Cardiac muscle cell (in vitro differentiated cells and primary cell): ENCODE data around the gene GIGYF2. TPM values are rescaled to one million over a fixed set of nuclear protein-coding genes. Genes with fewer than 3 reads are reported as not detected.

Experiments
- DNase-seq, 2 donors: peaks; one replicate each; pipeline versions ENCODE4 v3.0.0 to v3.0.0-alpha.2; 2010 to 2017; ENCODE audit warnings: low read depth in 1 of 2, low spot score in 1 of 2
- H3K27ac ChIP-seq: fragments of 200-600 bp; sonication (generic); 2 replicates; pipeline ENCODE4 v1.5.1; 2016
- H3K27me3 ChIP-seq: fragments of 200-600 bp; sonication (generic); 2 replicates; pipeline ENCODE4 v1.6.0; 2016; ENCODE audit warnings: control low read depth
- H3K36me3 ChIP-seq: fragments of 200-600 bp; sonication (generic); 2 replicates; pipeline ENCODE4 v1.5.1; 2016; ENCODE audit warnings: control low read depth
- H3K4me1 ChIP-seq: fragments of 200-600 bp; sonication (generic); 2 replicates; pipeline ENCODE4 v1.8.1; 2017; ENCODE audit warnings: low read depth, mild to moderate bottlenecking, mixed run types
- H3K4me3 ChIP-seq: fragments of 200-600 bp; sonication (generic); 2 replicates; pipeline ENCODE4 v1.5.1; 2016; ENCODE audit warnings: mild to moderate bottlenecking
- H3K9me3 ChIP-seq: fragments of 200-600 bp; sonication (generic); 2 replicates; pipeline ENCODE4 v1.5.1; 2017; ENCODE audit warnings: low read depth, mild to moderate bottlenecking, control low read depth
- polyA plus RNA-seq: library from polyadenylated mRNA; unstranded; fragments of >200 nt; fragmentation: Nextera tagmentation; extraction: Ambion mirVana; gene quantifications from 2 replicates; pipeline ENCODE4 v1.2.1, GENCODE V29; 2016
- total RNA-seq: library from RNA; depleted of rRNA; stranded (reverse); fragments of >200 nt; gene quantifications from 2 replicates; pipeline ENCODE4 v1.2.3, GENCODE V29; 2016
- TF ChIP-seq, protein P1 (sequence below): IDR thresholded peaks from 2 replicates; pipeline ENCODE4 v1.5.1; 2012; ENCODE audit warnings: low read depth, mild to moderate bottlenecking, low read length

Gene GIGYF2
- total and polyA plus RNA-seq, 2 experiments from 2014 or later: 36.9 to 52.1 TPM

DNA sequence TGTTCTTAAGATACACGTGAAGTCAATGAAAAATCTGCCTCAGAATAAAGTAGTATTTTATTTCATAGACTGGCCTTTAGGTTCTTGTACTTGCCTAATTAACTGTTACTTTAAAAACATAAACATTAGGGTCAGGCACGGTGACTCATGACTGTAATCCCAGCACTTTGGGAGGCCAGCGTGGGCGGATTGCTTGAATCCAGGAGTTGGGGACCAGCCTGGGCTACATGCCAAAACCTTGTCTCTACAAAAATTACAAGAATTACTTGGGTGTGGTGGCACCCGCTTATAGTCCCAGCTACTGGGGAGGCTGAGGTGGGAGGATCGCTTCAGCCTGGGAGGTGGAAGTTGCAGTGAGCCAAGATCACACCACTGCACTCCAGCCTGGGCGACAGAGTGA is 157.0 kb downstream of the GIGYF2 start:
- TF ChIP-seq, protein P1, sequence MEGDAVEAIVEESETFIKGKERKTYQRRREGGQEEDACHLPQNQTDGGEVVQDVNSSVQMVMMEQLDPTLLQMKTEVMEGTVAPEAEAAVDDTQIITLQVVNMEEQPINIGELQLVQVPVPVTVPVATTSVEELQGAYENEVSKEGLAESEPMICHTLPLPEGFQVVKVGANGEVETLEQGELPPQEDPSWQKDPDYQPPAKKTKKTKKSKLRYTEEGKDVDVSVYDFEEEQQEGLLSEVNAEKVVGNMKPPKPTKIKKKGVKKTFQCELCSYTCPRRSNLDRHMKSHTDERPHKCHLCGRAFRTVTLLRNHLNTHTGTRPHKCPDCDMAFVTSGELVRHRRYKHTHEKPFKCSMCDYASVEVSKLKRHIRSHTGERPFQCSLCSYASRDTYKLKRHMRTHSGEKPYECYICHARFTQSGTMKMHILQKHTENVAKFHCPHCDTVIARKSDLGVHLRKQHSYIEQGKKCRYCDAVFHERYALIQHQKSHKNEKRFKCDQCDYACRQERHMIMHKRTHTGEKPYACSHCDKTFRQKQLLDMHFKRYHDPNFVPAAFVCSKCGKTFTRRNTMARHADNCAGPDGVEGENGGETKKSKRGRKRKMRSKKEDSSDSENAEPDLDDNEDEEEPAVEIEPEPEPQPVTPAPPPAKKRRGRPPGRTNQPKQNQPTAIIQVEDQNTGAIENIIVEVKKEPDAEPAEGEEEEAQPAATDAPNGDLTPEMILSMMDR: no peak
- no peak overlapping the region for H3K4me3 ChIP-seq
- H3K36me3 ChIP-seq: peaks cover 52% of the 10 kb centered on the region
- no peaks in the 10 kb centered on the region for H3K4me1 ChIP-seq
- peak overlapping the region; percentile 34 for H3K27ac ChIP-seq
- no peaks in the 10 kb centered on the region for H3K9me3 ChIP-seq
- H3K27me3 ChIP-seq: no peaks in the 10 kb centered on the region
- DNase-seq: peak in 1 of 2 donors; percentile 85

GRCh38 chr2:232857158-232857563 is 160.0 kb downstream of the GIGYF2 start:
- no peaks in the 10 kb centered on the region for H3K9me3 ChIP-seq
- no peak overlapping the region for H3K4me3 ChIP-seq
- no peak overlapping the region for H3K27ac ChIP-seq
- no peaks in the 10 kb centered on the region for H3K27me3 ChIP-seq
- H3K4me1 ChIP-seq: no peaks in the 10 kb centered on the region
- peaks cover 31% of the 10 kb centered on the region for H3K36me3 ChIP-seq
- TF ChIP-seq, protein P1: no peak
- peak in 1 of 2 donors; percentile 24 for DNase-seq

DNA sequence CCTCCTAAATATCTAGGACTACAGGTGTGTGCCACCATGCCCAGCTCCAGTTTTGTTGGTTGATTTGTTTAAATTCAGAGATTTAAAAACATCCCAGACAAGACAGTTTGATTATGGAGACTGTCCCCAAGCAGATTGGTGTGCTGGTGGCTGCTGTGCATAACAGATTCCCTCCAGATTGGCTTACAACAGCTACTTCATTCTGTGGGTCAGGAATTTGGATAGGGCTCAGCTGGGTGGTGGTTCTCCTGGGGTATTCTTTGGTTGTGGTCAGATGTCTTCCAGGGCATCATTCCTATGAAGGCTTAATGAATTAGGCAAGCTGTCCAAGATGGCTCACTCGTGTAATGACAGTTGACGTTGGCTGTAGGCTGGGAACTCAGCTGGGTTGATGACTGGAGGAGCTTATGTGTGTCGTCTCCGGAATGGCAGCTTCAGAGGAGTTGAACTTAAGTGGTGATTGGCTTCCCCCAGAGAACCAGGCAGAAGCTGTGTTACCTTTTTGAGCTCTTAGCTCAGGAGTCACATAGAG is 162.3 kb downstream of the GIGYF2 start:
- TF ChIP-seq, protein P1: no peak

DNA sequence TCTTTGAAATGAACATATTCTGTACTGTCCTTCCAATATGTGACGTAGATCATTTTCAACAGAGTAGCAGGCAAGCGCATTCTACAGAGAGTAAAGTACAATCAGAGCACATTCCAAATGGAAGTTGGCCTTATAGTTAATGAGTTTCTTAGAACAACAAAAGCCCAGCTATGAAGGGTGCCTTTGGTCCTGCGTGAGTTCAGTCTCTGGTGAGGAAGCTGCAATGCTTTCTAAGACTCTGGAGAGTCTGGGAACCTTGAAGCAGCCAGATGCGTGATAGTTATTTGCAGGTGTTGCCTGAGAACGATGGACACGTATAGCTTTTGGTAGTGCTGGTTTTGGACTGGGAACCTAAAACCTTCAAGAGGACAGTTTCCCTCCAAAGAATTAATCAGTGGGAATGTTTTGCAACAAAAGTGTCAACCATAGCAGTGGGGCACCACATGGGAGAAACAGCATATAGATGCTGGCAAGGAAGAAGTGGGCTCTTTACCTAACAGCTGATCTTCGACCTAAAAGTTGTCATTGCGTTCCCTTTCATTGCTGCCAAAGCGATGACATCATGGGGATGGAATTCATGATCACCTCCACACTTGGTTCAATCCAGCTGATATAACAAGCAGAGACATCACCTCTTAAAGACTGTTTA is 163.6 kb downstream of the GIGYF2 start:
- no peak for DNase-seq
- H3K9me3 ChIP-seq: no peaks in the 10 kb centered on the region
- no peaks in the 10 kb centered on the region for H3K4me1 ChIP-seq
- H3K27me3 ChIP-seq: no peaks in the 10 kb centered on the region
- no peak overlapping the region for H3K27ac ChIP-seq
- no peak overlapping the region for H3K4me3 ChIP-seq
- TF ChIP-seq, protein P1: no peak
- peaks cover 25% of the 10 kb centered on the region for H3K36me3 ChIP-seq

More for the DNA sequence above, 162.3 kb downstream of the GIGYF2 start:
- DNase-seq: no peak
- no peaks in the 10 kb centered on the region for H3K9me3 ChIP-seq
- peaks cover 31% of the 10 kb centered on the region for H3K36me3 ChIP-seq
- no peaks in the 10 kb centered on the region for H3K4me1 ChIP-seq
- H3K27me3 ChIP-seq: no peaks in the 10 kb centered on the region
- no peak overlapping the region for H3K27ac ChIP-seq
- H3K4me3 ChIP-seq: no peak overlapping the region

DNA sequence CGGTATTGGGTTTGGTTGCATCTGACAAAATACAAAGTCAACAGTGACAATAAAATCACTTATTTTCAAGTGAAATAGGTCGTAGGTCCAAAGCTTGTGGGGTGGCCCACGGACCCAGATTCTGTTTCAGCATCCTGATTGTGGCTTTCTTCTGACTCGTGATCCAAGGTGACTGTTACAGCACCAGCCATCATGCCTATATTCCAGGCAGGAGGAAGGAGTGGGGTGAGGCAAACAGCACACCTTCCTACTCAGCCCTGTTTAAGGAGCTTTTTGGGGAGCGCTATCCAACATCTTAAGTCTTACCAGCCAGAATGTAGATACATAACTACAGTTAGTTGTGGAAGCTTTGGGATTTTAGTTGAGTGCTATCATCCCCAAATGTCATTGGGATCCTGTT is 164.2 kb downstream of the GIGYF2 start:
- DNase-seq: no peak
- H3K27ac ChIP-seq: no peak overlapping the region
- no peaks in the 10 kb centered on the region for H3K9me3 ChIP-seq
- H3K27me3 ChIP-seq: no peaks in the 10 kb centered on the region
- H3K4me3 ChIP-seq: no peak overlapping the region
- no peaks in the 10 kb centered on the region for H3K4me1 ChIP-seq
- peaks cover 21% of the 10 kb centered on the region for H3K36me3 ChIP-seq
- TF ChIP-seq, protein P1: no peak
